Stimulated activated CD8-positive, alpha-beta memory T cell treated with anti-CD3 and anti-CD28 coated beads, Interleukin-7, amount 100 ng/mL, for 1 hour (primary cell): Measurements from ENCODE around the gene ATP5F1E.

Experiments
- DNase-seq, 2 donors: peaks; one replicate each; pipeline ENCODE4 v3.0.0-alpha.2; 2020; ENCODE audit warnings: low read depth in 2 of 2

Gene ATP5F1E

DNA sequence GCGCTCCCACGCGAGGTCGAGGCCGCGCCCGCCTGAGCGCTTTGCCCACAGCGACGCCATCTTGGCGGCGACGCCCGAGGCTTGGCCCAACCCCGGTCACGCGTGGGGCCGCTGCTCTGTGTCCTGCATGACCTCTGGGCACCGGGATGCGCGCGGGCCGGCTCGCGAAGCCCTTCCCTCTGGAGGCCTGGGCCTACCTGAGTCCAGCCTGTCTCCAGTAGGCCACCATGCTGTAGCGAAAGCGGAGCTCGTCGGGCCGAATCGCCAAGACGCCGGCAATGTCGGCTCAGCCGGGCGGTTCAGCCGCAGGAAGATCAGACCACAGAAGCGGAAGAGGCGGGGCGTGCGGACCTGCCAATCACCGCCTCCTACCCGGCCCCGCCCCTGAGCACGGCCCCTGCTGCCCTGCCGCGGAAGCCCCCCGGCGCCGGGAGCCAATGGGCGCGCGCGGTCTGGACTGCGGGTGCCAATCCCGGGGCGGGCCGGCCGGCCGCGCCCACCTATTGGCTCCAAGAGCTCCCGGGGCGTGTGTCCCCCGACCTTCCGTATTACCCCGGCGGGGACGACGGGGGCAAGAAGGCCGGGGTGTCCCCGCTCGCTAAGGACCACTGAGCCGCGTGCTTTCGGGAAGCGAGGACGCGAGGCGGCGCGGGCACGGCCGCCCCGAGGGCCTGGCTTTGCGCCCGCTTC lies at the start of gene ATP5F1E:
ATP5F1E (minus strand) TSS at position 313 of the 690 bp plus-strand sequence; CDS start at position 229, 84 bp downstream.
- peak; percentile 93 for DNase-seq

GRCh38 chr20:59081036-59081435 lies 48.9 kb upstream of the ATP5F1E start:
- no peak for DNase-seq

- no peak for DNase-seq
Observed at GRCh38 chr20:59078231-59078630, 46.1 kb upstream of the ATP5F1E start.

GRCh38 chr20:59077705-59078104 lies 45.6 kb upstream of the ATP5F1E start:
- DNase-seq: no peak

DNA sequence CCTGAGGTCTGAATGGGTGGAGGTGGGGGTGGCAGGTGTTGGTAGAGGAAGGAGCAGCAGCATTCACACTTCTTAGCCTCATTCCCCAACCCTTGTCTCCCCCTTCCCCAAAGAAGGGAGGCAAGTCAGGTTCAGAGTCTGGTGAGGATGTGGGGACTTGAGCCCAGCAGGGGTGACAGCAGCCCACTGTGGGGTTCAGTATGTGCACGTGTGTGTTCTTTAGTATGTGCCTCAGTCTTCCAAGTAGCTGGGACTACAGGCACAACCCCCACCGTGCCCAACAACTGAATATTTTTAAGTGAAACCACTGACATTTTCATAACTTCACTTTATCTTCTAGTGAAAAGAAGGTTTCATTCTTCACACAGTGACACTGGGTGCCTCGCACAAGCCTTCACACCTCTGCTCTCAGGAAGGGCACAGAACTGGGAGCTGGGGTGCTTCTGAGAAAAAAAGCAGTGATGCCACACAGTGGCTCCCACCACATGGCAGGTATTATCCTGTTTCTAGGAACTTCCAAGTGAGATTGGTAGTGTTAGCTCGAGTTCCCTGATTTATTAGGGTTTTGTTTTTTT lies 43.9 kb upstream of the ATP5F1E start:
- no peak for DNase-seq

DNA sequence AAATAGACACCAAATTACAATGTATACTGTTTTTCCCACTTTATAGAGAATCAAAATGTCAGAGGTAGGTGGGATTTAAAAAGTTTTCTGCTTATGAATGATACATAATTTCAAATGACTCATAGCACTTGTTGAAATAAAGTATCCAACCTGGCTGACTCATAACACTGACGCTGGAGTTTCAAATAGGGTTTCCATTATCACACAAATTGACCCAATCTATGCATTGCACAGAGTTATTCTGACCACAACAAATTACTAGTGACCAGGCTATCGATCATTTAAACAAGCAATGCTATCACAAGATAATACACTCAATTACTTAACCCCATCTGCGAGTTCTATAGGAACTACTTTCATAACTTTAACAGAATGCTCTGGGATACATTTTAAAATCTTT lies 42.3 kb upstream of the ATP5F1E start:
- no peak for DNase-seq

DNA sequence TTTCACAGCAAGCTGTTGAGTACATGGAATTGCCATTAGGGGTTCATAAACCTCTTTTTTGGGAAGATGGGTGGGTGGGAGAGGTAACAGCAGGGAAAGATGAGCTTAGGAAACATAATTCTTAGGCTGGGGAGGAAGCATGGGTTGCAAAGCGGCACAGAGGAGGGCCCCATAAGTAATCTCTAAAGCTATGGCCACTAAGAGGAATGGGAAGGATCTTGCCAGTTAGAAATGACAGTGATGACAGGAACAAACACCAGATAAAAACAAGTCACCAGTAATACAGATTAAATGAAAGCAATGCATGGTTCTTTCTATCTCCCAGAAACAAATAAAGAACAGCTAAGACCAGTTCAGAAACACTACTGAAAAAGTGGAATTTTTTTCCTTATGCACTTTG lies 41.4 kb upstream of the ATP5F1E start:
- no peak for DNase-seq

GRCh38 chr20:59071216-59071615 lies 39.1 kb upstream of the ATP5F1E start:
- no peak for DNase-seq

- DNase-seq: no peak
Observed at GRCh38 chr20:59069026-59069425, 36.9 kb upstream of the ATP5F1E start.

GRCh38 chr20:59068534-59068933 lies 36.4 kb upstream of the ATP5F1E start:
- DNase-seq: no peak

DNA sequence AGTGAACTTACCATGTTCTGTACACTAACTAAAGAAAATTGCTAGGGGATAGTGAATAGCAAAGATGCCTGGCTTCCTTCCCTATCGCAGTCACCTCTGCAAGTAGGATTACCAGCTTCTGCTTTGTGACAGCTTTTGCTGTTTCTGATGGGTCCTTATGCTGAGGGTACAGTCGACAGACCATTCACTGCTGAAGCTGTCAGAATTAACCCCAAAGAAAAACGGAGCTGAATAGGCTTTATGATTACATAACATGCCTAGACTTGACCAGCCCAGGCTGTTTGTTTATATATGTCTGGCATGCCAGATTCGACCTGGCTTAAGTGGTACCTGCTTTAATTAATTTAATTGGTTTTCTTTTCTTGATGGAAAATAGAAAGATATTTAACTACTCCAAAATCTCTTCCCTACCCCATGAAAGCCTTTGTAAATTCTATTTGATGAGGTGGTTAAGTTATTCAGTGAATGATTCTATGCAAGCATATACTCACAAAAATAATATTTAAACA lies 32.1 kb upstream of the ATP5F1E start:
- DNase-seq: no peak

- DNase-seq: no peak
Observed at GRCh38 chr20:59063358-59064213, 31.5 kb upstream of the ATP5F1E start.

DNA sequence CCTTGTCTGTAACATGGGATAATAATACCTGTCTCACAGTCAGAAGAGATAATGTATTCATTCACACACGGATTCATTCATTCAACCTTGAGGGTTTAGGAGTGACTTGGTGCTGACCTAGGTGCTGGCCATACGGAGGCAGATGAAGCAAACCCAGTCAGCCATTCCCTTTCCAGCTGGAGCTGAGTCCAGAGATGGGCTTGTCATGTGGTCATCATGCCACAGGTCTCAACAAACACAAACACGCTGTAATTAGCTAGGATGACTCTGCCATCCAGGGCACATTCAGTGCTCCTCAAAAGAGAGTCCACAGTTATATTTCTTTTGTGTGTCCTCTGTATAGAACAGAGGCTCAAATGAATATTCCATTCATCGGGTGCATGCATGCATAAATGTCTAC lies 29.9 kb upstream of the ATP5F1E start:
- DNase-seq: no peak

DNA sequence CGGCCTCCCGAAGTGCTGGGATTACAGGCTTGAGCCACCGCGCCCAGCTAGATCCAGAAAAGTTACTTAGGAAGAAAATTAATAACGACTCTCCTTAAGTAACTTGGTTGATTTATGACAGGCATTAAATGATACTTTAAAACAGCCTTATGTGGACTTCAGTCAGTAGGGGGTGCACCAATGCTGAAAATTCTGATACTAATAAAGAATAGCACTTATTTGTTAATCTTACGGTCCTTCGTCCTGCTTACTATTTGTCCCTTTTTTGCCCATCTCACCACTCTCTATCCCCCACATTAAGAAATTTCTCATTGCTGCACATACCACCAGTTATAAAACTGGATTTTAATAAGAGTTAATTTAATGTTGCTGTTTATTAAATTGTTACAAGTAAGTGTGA lies 23.2 kb upstream of the ATP5F1E start:
- DNase-seq: no peak

DNA sequence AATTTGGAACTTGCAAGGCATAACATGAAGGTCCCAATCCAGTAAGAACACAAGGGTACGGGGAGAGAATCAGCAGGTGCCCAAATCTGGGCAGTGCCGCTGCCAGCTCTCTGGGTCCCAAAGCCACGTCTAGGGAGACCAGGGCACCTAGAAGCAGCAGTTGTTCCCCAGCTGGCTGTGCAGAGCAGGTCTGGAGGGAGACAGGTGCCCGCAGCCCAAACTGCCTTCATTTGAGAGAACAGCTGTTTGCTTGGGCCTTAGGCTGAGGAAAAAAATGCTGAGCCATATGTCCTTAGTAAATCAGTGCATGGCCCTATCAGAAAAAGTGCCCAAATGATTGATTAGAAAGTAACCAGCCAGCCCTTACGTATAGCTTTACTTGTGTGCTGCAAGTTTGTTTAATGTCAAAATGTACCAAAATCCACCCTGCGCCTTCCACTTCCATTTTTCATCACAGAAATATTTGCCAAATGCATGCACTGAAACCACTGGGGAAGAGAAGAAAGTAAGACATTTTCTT lies 19.6 kb upstream of the ATP5F1E start:
- DNase-seq: no peak

- DNase-seq: no peak
Observed at GRCh38 chr20:59050437-59050836, 18.3 kb upstream of the ATP5F1E start.

- no peak for DNase-seq
Observed at GRCh38 chr20:59048681-59049030, 16.5 kb upstream of the ATP5F1E start.

DNA sequence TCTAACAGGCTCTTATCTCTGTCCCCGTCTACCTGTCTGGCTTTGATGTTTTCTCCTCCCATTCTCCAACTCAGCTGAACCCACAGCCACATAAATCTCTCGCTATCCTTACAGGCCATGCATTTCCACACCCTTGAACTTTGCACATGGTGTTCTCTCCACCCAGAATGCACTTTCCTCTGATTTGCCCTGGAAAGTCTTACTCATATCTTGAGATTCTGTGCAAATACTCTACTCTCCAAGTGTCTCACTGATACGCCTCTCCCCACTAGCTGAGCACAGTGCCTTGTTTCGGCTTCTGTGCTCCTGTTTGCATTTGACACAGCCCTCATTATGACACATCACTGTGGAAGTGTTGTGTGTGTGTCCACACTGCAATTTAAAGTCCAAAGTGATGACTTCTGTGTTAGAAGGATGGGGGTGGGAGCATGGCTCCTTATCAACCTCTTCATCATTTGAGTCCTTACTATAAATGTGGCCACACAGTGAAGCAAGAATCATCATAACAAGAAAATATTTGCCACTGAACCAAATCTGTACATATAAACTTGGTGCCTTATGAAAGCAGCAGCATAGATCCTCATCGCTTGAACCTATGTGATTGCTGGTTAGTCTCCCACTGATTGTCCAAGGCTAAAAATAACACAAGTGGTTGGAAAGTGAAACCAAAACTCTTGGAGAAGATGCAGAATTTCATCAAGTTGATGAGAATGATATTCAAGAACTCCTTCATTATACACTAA lies 16.0 kb upstream of the ATP5F1E start:
- no peak for DNase-seq

- DNase-seq: no peak
Observed at GRCh38 chr20:59046862-59047261, 14.7 kb upstream of the ATP5F1E start.

GRCh38 chr20:59044796-59045195 lies 12.7 kb upstream of the ATP5F1E start:
- no peak for DNase-seq

GRCh38 chr20:59044295-59044694 lies 12.2 kb upstream of the ATP5F1E start:
- no peak for DNase-seq

GRCh38 chr20:59043698-59044097 lies 11.6 kb upstream of the ATP5F1E start:
- DNase-seq: no peak
